Hepatocyte (in vitro differentiated cells): Measurements from ENCODE around the gene RB1.

Experiments
- CTCF ChIP-seq: fragments of 200-600 bp; sonication (generic); IDR thresholded peaks from 2 replicates; pipeline ENCODE4 v1.5.1; 2016; ENCODE audit warnings: antibody characterized with exemption, mild to moderate bottlenecking; ENCODE audit not compliant: poor library complexity
- EZH2 ChIP-seq: fragments of 200-600 bp; sonication (generic); IDR thresholded peaks from 2 replicates; pipeline ENCODE4 v1.6.1; 2016; ENCODE audit warnings: antibody characterized with exemption, mild to moderate bottlenecking, borderline replicate concordance

GRCh38 chr13:48488995-48489394, 185.4 kb downstream of the RB1 start:
- TF ChIP-seq CTCF (no peak), EZH2 (no peak)
